Immature natural killer cell (primary cell): ENCODE measurements around the gene SLC9A9. TPM values are rescaled to one million over a fixed set of nuclear protein-coding genes. Genes with fewer than 3 reads are reported as not detected.

ENCODE experiments used
- DNase-seq, 3 donors: peaks; one replicate each; pipeline ENCODE4 v3.0.0; 2022; ENCODE audit warnings: mixed read lengths in 1 of 3
- H3K27ac Mint-ChIP-seq, 6 donors: one replicate each; pipeline ENCODE4 v1.8.0; 2020; ENCODE audit warnings: mixed read lengths in 6 of 6, mild to moderate bottlenecking in 5 of 6, inconsistent platforms in 4 of 6, moderate library complexity in 3 of 6
- H3K27me3 Mint-ChIP-seq, 3 donors: one replicate each; pipeline ENCODE4 v1.8.0; 2020 to 2021; ENCODE audit warnings: low read depth in 3 of 3, mild to moderate bottlenecking in 3 of 3, mixed read lengths in 3 of 3, moderate library complexity in 3 of 3, inconsistent platforms in 1 of 3
- H3K36me3 Mint-ChIP-seq, 3 donors: one replicate each; pipeline ENCODE4 v1.8.0; 2020; ENCODE audit warnings: mixed read lengths in 3 of 3, inconsistent platforms in 2 of 3, mild to moderate bottlenecking in 2 of 3
- H3K4me1 Mint-ChIP-seq, 2 donors: one replicate each; pipeline ENCODE4 v1.8.0; 2020; ENCODE audit warnings: inconsistent platforms in 2 of 2, mild to moderate bottlenecking in 2 of 2, mixed read lengths in 2 of 2, moderate library complexity in 1 of 2
- H3K4me3 Mint-ChIP-seq, 5 donors: one replicate each; pipeline ENCODE4 v1.8.0; 2020; ENCODE audit warnings: mild to moderate bottlenecking in 5 of 5, mixed read lengths in 5 of 5, inconsistent platforms in 3 of 5, moderate library complexity in 3 of 5
- H3K9me3 Mint-ChIP-seq, 6 donors: one replicate each; pipeline ENCODE4 v1.8.0; 2020; ENCODE audit warnings: mild to moderate bottlenecking in 6 of 6, mixed read lengths in 6 of 6, inconsistent platforms in 4 of 6, moderate library complexity in 3 of 6
- polyA plus RNA-seq, 3 donors: library from polyadenylated mRNA; unstranded; fragments of 300-500 nt; fragmentation: Illumina TruSeq; gene quantifications; one replicate each; pipeline ENCODE4 v1.2.3, GENCODE V29; 2021

Gene SLC9A9
- polyA plus RNA-seq, 3 donors from 2014 or later, result 17.2 to 21.3 (median 19.7) TPM

- no peak overlapping the region for H3K4me3 Mint-ChIP-seq
- H3K36me3 Mint-ChIP-seq, result peaks cover 5 to 18% (median 11%) of the 10 kb centered on the region in 3 donors
- peak overlapping the region in 1 of 6 donors; percentile 15 for H3K27ac Mint-ChIP-seq
- peaks cover 0 to 2% (median 0%) of the 10 kb centered on the region in 6 donors for H3K9me3 Mint-ChIP-seq
- H3K4me1 Mint-ChIP-seq, result peaks cover 14 to 21% of the 10 kb centered on the region in 2 donors
- no peak for DNase-seq
- H3K27me3 Mint-ChIP-seq, result no peaks in the 10 kb centered on the region
These were observed 516.2 kb downstream of the SLC9A9 start for GRCh38 chr3:143332026-143332425.

- Mint-ChIP-seq H3K27me3 (no peaks in the 10 kb centered on the region), H3K27ac (no peak overlapping the region), H3K9me3 (peaks cover 0 to 3% (median 0%) of the 10 kb centered on the region in 6 donors), H3K4me3 (no peak overlapping the region), H3K4me1 (peaks cover 21 to 28% of the 10 kb centered on the region in 2 donors), H3K36me3 (peaks cover 5 to 14% (median 8%) of the 10 kb centered on the region in 3 donors)
- DNase-seq, result no peak
These were observed 516.9 kb downstream of the SLC9A9 start for GRCh38 chr3:143331350-143331749.

GRCh38 chr3:143330296-143330868, 517.9 kb downstream of the SLC9A9 start:
- H3K9me3 Mint-ChIP-seq, result peaks cover 0 to 3% (median 0%) of the 10 kb centered on the region in 6 donors
- H3K27ac Mint-ChIP-seq, result no peak overlapping the region
- peaks cover 5 to 11% (median 5%) of the 10 kb centered on the region in 3 donors for H3K36me3 Mint-ChIP-seq
- no peak for DNase-seq
- H3K4me1 Mint-ChIP-seq, result peaks cover 27 to 33% of the 10 kb centered on the region in 2 donors
- H3K27me3 Mint-ChIP-seq, result no peaks in the 10 kb centered on the region
- H3K4me3 Mint-ChIP-seq, result no peak overlapping the region

GRCh38 chr3:143329567-143330211, 518.6 kb downstream of the SLC9A9 start:
- H3K27me3 Mint-ChIP-seq, result no peaks in the 10 kb centered on the region
- DNase-seq, result no peak
- peaks cover 5 to 12% (median 5%) of the 10 kb centered on the region in 3 donors for H3K36me3 Mint-ChIP-seq
- no peak overlapping the region for H3K4me3 Mint-ChIP-seq
- H3K4me1 Mint-ChIP-seq, result peaks cover 33 to 38% of the 10 kb centered on the region in 2 donors
- peaks cover 0 to 3% (median 0%) of the 10 kb centered on the region in 6 donors for H3K9me3 Mint-ChIP-seq
- H3K27ac Mint-ChIP-seq, result no peak overlapping the region

GRCh38 chr3:143328451-143328850, 519.8 kb downstream of the SLC9A9 start:
- H3K27ac Mint-ChIP-seq, result no peak overlapping the region
- no peak overlapping the region for H3K4me3 Mint-ChIP-seq
- no peaks in the 10 kb centered on the region for H3K27me3 Mint-ChIP-seq
- H3K9me3 Mint-ChIP-seq, result peaks cover 0 to 3% (median 0%) of the 10 kb centered on the region in 6 donors
- peaks cover 1 to 12% (median 5%) of the 10 kb centered on the region in 3 donors for H3K36me3 Mint-ChIP-seq
- H3K4me1 Mint-ChIP-seq, result peaks cover 36 to 37% of the 10 kb centered on the region in 2 donors
- no peak for DNase-seq

- Mint-ChIP-seq H3K4me3 (peak overlapping the region in 4 of 5 donors; percentile 2 to 54 (median 43)), H3K4me1 (peaks cover 40 to 44% of the 10 kb centered on the region in 2 donors), H3K9me3 (peaks cover 0 to 3% (median 0%) of the 10 kb centered on the region in 6 donors), H3K27me3 (no peaks in the 10 kb centered on the region), H3K27ac (peak overlapping the region in 3 of 6 donors; percentile 22 to 53 (median 41)), H3K36me3 (peaks cover 8 to 21% (median 10%) of the 10 kb centered on the region in 3 donors)
- no peak for DNase-seq
These were observed 521.1 kb downstream of the SLC9A9 start for GRCh38 chr3:143326983-143327778.

GRCh38 chr3:143321058-143321769, 527.1 kb downstream of the SLC9A9 start:
- peaks cover 3 to 18% (median 10%) of the 10 kb centered on the region in 3 donors for H3K36me3 Mint-ChIP-seq
- peaks cover 48 to 57% of the 10 kb centered on the region in 2 donors for H3K4me1 Mint-ChIP-seq
- peak; percentile 31 to 44 (median 43) for DNase-seq
- no peaks in the 10 kb centered on the region for H3K9me3 Mint-ChIP-seq
- H3K27me3 Mint-ChIP-seq, result no peaks in the 10 kb centered on the region
- peak overlapping the region; percentile 76 to 90 (median 86) for H3K27ac Mint-ChIP-seq
- peak overlapping the region; percentile 53 to 76 (median 67) for H3K4me3 Mint-ChIP-seq

- peaks cover 0 to 3% (median 2%) of the 10 kb centered on the region in 3 donors for H3K27me3 Mint-ChIP-seq
- no peak for DNase-seq
- peak overlapping the region in 1 of 6 donors; percentile 21 for H3K27ac Mint-ChIP-seq
- peaks cover 43 to 54% of the 10 kb centered on the region in 2 donors for H3K4me1 Mint-ChIP-seq
- H3K36me3 Mint-ChIP-seq, result peaks cover 4 to 17% (median 14%) of the 10 kb centered on the region in 3 donors
- H3K9me3 Mint-ChIP-seq, result no peaks in the 10 kb centered on the region
- no peak overlapping the region for H3K4me3 Mint-ChIP-seq
These were observed 532.5 kb downstream of the SLC9A9 start for GRCh38 chr3:143315766-143316165.

GRCh38 chr3:143314251-143315093, 533.8 kb downstream of the SLC9A9 start:
- peaks cover 30 to 45% of the 10 kb centered on the region in 2 donors for H3K4me1 Mint-ChIP-seq
- H3K27ac Mint-ChIP-seq, result peak overlapping the region in 1 of 6 donors; percentile 78
- peaks cover 4 to 17% (median 14%) of the 10 kb centered on the region in 3 donors for H3K36me3 Mint-ChIP-seq
- no peak overlapping the region for H3K4me3 Mint-ChIP-seq
- no peaks in the 10 kb centered on the region for H3K9me3 Mint-ChIP-seq
- peaks cover 0 to 3% (median 2%) of the 10 kb centered on the region in 3 donors for H3K27me3 Mint-ChIP-seq
- no peak for DNase-seq

GRCh38 chr3:143313893-143314188, 534.4 kb downstream of the SLC9A9 start:
- Mint-ChIP-seq H3K27ac (no peak overlapping the region), H3K36me3 (peaks cover 4 to 20% (median 14%) of the 10 kb centered on the region in 3 donors), H3K9me3 (no peaks in the 10 kb centered on the region)

GRCh38 chr3:143313025-143313892, 535.0 kb downstream of the SLC9A9 start:
- no peak overlapping the region for H3K4me3 Mint-ChIP-seq
- H3K27ac Mint-ChIP-seq, result peak overlapping the region in 2 of 6 donors; percentile 41 to 60

More at GRCh38 chr3:143313893-143314188, 534.4 kb downstream of the SLC9A9 start:
- Mint-ChIP-seq H3K4me1 (peaks cover 31 to 43% of the 10 kb centered on the region in 2 donors), H3K27me3 (peaks cover 0 to 3% (median 2%) of the 10 kb centered on the region in 3 donors), H3K4me3 (no peak overlapping the region)
- DNase-seq, result no peak

GRCh38 chr3:143311096-143311495, 537.2 kb downstream of the SLC9A9 start:
- Mint-ChIP-seq H3K27ac (no peak overlapping the region), H3K27me3 (peaks cover 0 to 3% (median 2%) of the 10 kb centered on the region in 3 donors), H3K9me3 (peaks cover 0 to 2% (median 0%) of the 10 kb centered on the region in 6 donors), H3K4me1 (peaks cover 54 to 63% of the 10 kb centered on the region in 2 donors), H3K4me3 (no peak overlapping the region), H3K36me3 (peaks cover 4 to 18% (median 14%) of the 10 kb centered on the region in 3 donors)
- no peak for DNase-seq

More at GRCh38 chr3:143313025-143313892, 535.0 kb downstream of the SLC9A9 start:
- peaks cover 0 to 3% (median 2%) of the 10 kb centered on the region in 3 donors for H3K27me3 Mint-ChIP-seq
- H3K4me1 Mint-ChIP-seq, result peaks cover 35 to 44% of the 10 kb centered on the region in 2 donors
- peaks cover 4 to 22% (median 14%) of the 10 kb centered on the region in 3 donors for H3K36me3 Mint-ChIP-seq
- no peak for DNase-seq
- no peaks in the 10 kb centered on the region for H3K9me3 Mint-ChIP-seq
